ENCODE results near the gene SURF6. TPM values are rescaled to one million over a fixed set of nuclear protein-coding genes. Genes with fewer than 3 reads are reported as not detected.

SURF6 gene
- total and polyA plus RNA-seq, 2 experiments from 2014 or later, result 17.6 to 27.6 TPM

DNA sequence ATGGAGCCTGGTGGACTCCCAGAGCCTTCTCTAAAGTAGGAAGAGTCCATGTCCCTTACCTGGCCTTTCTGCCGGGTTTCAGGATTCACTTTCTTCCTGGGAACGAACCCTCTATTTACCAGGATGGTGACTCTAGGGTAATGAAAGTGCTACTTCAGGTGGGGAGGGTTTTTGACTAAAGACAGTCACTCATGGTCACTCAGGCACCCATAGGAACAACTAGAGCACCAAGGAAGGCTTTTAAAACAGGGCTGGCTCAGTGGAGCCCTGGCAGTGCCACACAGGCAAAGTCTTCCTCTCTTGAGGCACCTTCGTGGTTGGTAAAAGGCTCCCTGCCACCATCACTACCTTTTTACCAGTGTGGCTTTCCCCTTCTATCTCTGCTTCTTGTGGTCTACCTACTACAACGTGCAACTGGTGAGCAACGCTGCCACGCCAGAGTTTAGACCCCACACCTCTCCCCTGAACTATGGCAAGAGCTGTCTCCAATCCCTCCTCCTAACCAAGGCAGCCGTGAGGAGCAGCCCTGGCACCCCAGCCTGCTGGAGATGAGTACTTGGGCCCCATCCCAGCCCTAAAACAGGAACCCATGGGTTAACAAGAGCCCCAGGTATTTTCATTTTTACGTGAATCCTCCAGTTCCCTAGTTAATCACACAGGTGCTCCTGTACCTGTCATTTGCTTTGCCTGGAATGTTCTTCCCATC lies 16.8 kb upstream of the SURF6 start:
- DNase-seq (ENCODE audit: low spot score) (no peak), ATAC-seq (no peak)
- peaks cover 39% of the 10 kb centered on the region for H3K36me3 ChIP-seq (ENCODE audit: insufficient read depth)
- H3K27ac ChIP-seq (ENCODE audit: low read depth), result peak overlapping the region; percentile 66
- H4K20me1 ChIP-seq (replicated peaks; ENCODE audit: insufficient read depth), result peaks cover 43% of the 10 kb centered on the region
- H3K27me3 ChIP-seq (ENCODE audit: insufficient read depth), result no peaks in the 10 kb centered on the region
- H3K4me1 Mint-ChIP-seq, result peaks cover 23% of the 10 kb centered on the region
- no peak overlapping the region for H3K4me3 ChIP-seq
- TF ChIP-seq CTCF (conservative IDR thresholded peaks at IDR 0.05; ENCODE audit: low read depth in 2 of 2), result no peak
- no peak for TF ChIP-seq ZNF331 (CRISPR knock-in tag; IDR thresholded peaks at IDR 0.05; ENCODE audit: low read depth)
- H3K27ac Mint-ChIP-seq, result peak overlapping the region; percentile 73; the same call in 1 of the 2 replicates
- peaks cover 57% of the 10 kb centered on the region for H3F3A ChIP-seq (replicated peaks; ENCODE audit: low read depth)
- H2AFZ ChIP-seq, result no peak overlapping the region
- peaks cover 62% of the 10 kb centered on the region for H3K36me3 Mint-ChIP-seq (ENCODE audit: low read depth)
- peaks cover 34% of the 10 kb centered on the region for H3K27me3 Mint-ChIP-seq (ENCODE audit: insufficient read depth, low read depth, poor library complexity)
- H3K9me3 Mint-ChIP-seq, result no peaks in the 10 kb centered on the region; the same call in 2 of the 3 replicates
- H3K4me1 ChIP-seq (ENCODE audit: insufficient read depth), result peaks cover 24% of the 10 kb centered on the region; the same call in 1 of the 2 replicates
- H3K79me2 ChIP-seq (replicated peaks; ENCODE audit: insufficient read depth), result peaks cover 41% of the 10 kb centered on the region
- no peak overlapping the region for H3K4me2 ChIP-seq
- no peaks in the 10 kb centered on the region for H3K9me2 ChIP-seq (ENCODE audit: insufficient read depth)
- H3K4me3 Mint-ChIP-seq, result peak overlapping the region; percentile 24; the same call in 1 of the 3 replicates

GRCh38 chr9:133351908-133352634 lies 16.1 kb upstream of the SURF6 start:
- peak; percentile 44 for ATAC-seq
- Mint-ChIP-seq H3K27ac (no peak overlapping the region), H3K4me3 (no peak overlapping the region), H3K9me3 (no peaks in the 10 kb centered on the region; the same call in 2 of the 3 replicates), H3K4me1 (peaks cover 17% of the 10 kb centered on the region), H3K27me3 (ENCODE audit: insufficient read depth, low read depth, poor library complexity) (peaks cover 32% of the 10 kb centered on the region), H3K36me3 (ENCODE audit: low read depth) (peaks cover 57% of the 10 kb centered on the region)
- peak; percentile 91 for DNase-seq (ENCODE audit: low spot score)
- H4K20me1 ChIP-seq (replicated peaks; ENCODE audit: insufficient read depth), result peaks cover 40% of the 10 kb centered on the region
- no peak overlapping the region for H2AFZ ChIP-seq
- peaks cover 39% of the 10 kb centered on the region for H3K79me2 ChIP-seq (replicated peaks; ENCODE audit: insufficient read depth)
- peaks cover 57% of the 10 kb centered on the region for H3F3A ChIP-seq (replicated peaks; ENCODE audit: low read depth)
- H3K4me3 ChIP-seq, result no peak overlapping the region; the same call in 1 of the 2 replicates
- peaks cover 39% of the 10 kb centered on the region for H3K36me3 ChIP-seq (ENCODE audit: insufficient read depth)
- peaks cover 18% of the 10 kb centered on the region; the same call in 1 of the 2 replicates for H3K4me1 ChIP-seq (ENCODE audit: insufficient read depth)
- TF ChIP-seq CTCF (conservative IDR thresholded peaks at IDR 0.05; ENCODE audit: low read depth in 2 of 2), result peak; percentile 73 to 75
- TF ChIP-seq POLR2AphosphoS5 (IDR thresholded peaks at IDR 0.05; ENCODE audit: low read depth), result peak; percentile 72
- 0 out of 2 replicates have a peak, but pooled peaks have one; percentile 33 for TF ChIP-seq CREB1 (CRISPR knock-in tag; IDR thresholded peaks at IDR 0.05; ENCODE audit: low read depth)
- no peak for TF ChIP-seq ZNF114 (CRISPR knock-in tag; IDR thresholded peaks at IDR 0.05)
- no peak for TF ChIP-seq ETS1 (IDR thresholded peaks at IDR 0.05)
- no peaks in the 10 kb centered on the region for H3K27me3 ChIP-seq (ENCODE audit: insufficient read depth)
- no peaks in the 10 kb centered on the region for H3K9me2 ChIP-seq (ENCODE audit: insufficient read depth)
- no peak overlapping the region for H3K4me2 ChIP-seq
- H3K27ac ChIP-seq (ENCODE audit: low read depth), result peak overlapping the region; percentile 96
